Ovary (tissue), 3 donors: ENCODE data around the gene IL17RA.

ENCODE experiments used
- CTCF ChIP-seq, 3 donors: fragments of 450-650 bp in 2 of 3; fragments of 200-600 bp in 1 of 3; IDR thresholded peaks; one replicate each; pipeline versions ENCODE4 v1.5.1 to v1.8.0; 2016 to 2022; ENCODE audit warnings: antibody characterized with exemption in 3 of 3, mild to moderate bottlenecking in 1 of 3
- EP300 ChIP-seq: sonication (generic); formaldehyde crosslinking; IDR thresholded peaks from one replicate; pipeline ENCODE4 v1.6.1; 2017; ENCODE audit warnings: antibody characterized with exemption
- POLR2A ChIP-seq: fragments of 450-650 bp; IDR thresholded peaks from one replicate; pipeline ENCODE4 v1.6.1; 2017; ENCODE audit warnings: antibody characterized with exemption, mild to moderate bottlenecking, moderate library complexity
- donor health status: DM: no; HTN: no; CAD: no.

- TF ChIP-seq CTCF (IDR thresholded peaks at IDR 0.05) (no peak), EP300 (no peak), POLR2A (no peak)
Observed at GRCh38 chr22:17115236-17115635, 30.4 kb downstream of the IL17RA start.
